ENCODE data around the gene SLC6A18. TPM values are rescaled to one million over a fixed set of nuclear protein-coding genes. Genes with fewer than 3 reads are reported as not detected.

Gene SLC6A18
- total RNA-seq, 1 experiment from 2014 or later = not detected

DNA sequence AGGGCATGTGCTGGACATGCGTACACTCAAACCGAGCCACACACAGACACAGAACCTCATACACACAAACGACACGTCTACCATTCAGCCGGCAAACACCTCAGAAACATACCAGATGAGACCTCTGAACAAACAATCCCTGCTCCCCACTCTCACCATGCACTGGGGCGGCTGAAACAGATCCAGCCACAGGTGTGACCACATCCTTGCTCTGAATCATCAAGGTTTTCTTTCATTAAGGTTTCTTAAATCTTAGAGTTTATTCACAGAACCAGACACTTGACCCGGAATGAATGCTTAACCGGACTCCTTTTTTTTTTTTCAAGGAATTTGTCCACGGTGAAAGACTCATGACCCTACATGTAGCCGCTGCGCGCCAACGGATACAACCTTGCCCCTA is 43.5 kb downstream of the SLC6A18 start:
- Histone ChIP-seq H3K4me1 (ENCODE audit: control insufficient read depth, insufficient read depth, low read length) (no peaks in the 10 kb centered on the region), H3K4me3 (ENCODE audit: low read depth in 2 of 2, low read length in 2 of 2) (no peak overlapping the region), H3K9me3 (ENCODE audit: control insufficient read depth, insufficient read depth, low read depth, low read length) (no peaks in the 10 kb centered on the region), H3K36me3 (ENCODE audit: control insufficient read depth, insufficient read depth, low read length) (no peaks in the 10 kb centered on the region), H3K27ac (ENCODE audit: low read length) (no peak overlapping the region), H3K27me3 (ENCODE audit: control insufficient read depth, insufficient read depth, low read length) (no peaks in the 10 kb centered on the region)
- ChIA-PET POLR2A (no interaction called here), CTCF (no interaction called here)
- DNase-seq (ENCODE audit: low read depth, low spot score) (no peak), ATAC-seq (no peak)
- intact Hi-C loops (cut with micrococcal nuclease; ENCODE audit: unreplicated experiment) (no loop called here), in situ Hi-C loops (cut with HindIII; ENCODE audit: low pct_unique_long_range_greater_than_20kb, low sequenced_read_pairs) (no loop called here)
- BruUV-seq (replicated peaks) = no TSS peak
- TF ChIP-seq, protein P1, sequence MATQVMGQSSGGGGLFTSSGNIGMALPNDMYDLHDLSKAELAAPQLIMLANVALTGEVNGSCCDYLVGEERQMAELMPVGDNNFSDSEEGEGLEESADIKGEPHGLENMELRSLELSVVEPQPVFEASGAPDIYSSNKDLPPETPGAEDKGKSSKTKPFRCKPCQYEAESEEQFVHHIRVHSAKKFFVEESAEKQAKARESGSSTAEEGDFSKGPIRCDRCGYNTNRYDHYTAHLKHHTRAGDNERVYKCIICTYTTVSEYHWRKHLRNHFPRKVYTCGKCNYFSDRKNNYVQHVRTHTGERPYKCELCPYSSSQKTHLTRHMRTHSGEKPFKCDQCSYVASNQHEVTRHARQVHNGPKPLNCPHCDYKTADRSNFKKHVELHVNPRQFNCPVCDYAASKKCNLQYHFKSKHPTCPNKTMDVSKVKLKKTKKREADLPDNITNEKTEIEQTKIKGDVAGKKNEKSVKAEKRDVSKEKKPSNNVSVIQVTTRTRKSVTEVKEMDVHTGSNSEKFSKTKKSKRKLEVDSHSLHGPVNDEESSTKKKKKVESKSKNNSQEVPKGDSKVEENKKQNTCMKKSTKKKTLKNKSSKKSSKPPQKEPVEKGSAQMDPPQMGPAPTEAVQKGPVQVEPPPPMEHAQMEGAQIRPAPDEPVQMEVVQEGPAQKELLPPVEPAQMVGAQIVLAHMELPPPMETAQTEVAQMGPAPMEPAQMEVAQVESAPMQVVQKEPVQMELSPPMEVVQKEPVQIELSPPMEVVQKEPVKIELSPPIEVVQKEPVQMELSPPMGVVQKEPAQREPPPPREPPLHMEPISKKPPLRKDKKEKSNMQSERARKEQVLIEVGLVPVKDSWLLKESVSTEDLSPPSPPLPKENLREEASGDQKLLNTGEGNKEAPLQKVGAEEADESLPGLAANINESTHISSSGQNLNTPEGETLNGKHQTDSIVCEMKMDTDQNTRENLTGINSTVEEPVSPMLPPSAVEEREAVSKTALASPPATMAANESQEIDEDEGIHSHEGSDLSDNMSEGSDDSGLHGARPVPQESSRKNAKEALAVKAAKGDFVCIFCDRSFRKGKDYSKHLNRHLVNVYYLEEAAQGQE (IDR thresholded peaks at IDR 0.05; ENCODE audit: insufficient read depth in 1 of 2, low read depth in 2 of 2, low read length in 1 of 2) = no peak
- TF ChIP-seq SIN3A (IDR thresholded peaks at IDR 0.05; ENCODE audit: borderline replicate concordance, insufficient read depth, low read depth, low read length) = no peak

DNA sequence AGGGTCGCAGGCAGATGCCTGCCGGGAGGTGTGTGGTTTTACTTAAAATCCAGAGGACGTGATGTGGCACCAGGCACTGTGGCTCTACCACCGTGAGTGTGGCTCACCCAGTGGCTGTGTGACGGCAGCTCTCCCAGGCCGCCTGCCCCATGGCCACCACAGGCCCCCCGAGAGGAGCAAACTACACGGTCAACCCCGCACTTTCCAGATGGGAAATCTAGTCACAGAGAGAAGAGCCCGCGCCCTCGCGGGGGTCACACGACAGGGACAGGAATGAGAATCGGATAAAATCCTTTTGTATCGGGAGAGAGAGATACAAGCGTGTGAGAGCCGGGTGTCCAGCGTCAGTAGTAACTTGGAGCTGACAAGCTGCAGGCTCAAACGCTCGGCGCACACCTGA is 45.2 kb downstream of the SLC6A18 start:
- no TSS peak for BruUV-seq (replicated peaks)
- Histone ChIP-seq H3K9me3 (ENCODE audit: control insufficient read depth, insufficient read depth, low read depth, low read length) (no peaks in the 10 kb centered on the region), H3K4me1 (ENCODE audit: control insufficient read depth, insufficient read depth, low read length) (no peaks in the 10 kb centered on the region), H3K36me3 (ENCODE audit: control insufficient read depth, insufficient read depth, low read length) (no peaks in the 10 kb centered on the region), H3K27me3 (ENCODE audit: control insufficient read depth, insufficient read depth, low read length) (no peaks in the 10 kb centered on the region), H3K27ac (ENCODE audit: low read length) (no peak overlapping the region), H3K4me3 (ENCODE audit: low read depth in 2 of 2, low read length in 2 of 2) (no peak overlapping the region)
- ChIA-PET CTCF (no interaction called here), POLR2A (no interaction called here)
- no peak for DNase-seq (ENCODE audit: low read depth, low spot score)
- no peak for ATAC-seq
- in situ Hi-C loops (cut with HindIII; ENCODE audit: low pct_unique_long_range_greater_than_20kb, low sequenced_read_pairs) (no loop called here), intact Hi-C loops (cut with micrococcal nuclease; ENCODE audit: unreplicated experiment) (no loop called here)
- TF ChIP-seq, protein P1 (IDR thresholded peaks at IDR 0.05; ENCODE audit: insufficient read depth in 1 of 2, low read depth in 2 of 2, low read length in 1 of 2) = no peak
- no peak for TF ChIP-seq SIN3A (IDR thresholded peaks at IDR 0.05; ENCODE audit: borderline replicate concordance, insufficient read depth, low read depth, low read length)
- TF ChIP-seq POLR2AphosphoS5 (IDR thresholded peaks at IDR 0.05; ENCODE audit: low read depth, low read length) = no peak
- TF ChIP-seq, protein P2, sequence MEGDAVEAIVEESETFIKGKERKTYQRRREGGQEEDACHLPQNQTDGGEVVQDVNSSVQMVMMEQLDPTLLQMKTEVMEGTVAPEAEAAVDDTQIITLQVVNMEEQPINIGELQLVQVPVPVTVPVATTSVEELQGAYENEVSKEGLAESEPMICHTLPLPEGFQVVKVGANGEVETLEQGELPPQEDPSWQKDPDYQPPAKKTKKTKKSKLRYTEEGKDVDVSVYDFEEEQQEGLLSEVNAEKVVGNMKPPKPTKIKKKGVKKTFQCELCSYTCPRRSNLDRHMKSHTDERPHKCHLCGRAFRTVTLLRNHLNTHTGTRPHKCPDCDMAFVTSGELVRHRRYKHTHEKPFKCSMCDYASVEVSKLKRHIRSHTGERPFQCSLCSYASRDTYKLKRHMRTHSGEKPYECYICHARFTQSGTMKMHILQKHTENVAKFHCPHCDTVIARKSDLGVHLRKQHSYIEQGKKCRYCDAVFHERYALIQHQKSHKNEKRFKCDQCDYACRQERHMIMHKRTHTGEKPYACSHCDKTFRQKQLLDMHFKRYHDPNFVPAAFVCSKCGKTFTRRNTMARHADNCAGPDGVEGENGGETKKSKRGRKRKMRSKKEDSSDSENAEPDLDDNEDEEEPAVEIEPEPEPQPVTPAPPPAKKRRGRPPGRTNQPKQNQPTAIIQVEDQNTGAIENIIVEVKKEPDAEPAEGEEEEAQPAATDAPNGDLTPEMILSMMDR (IDR thresholded peaks at IDR 0.05) = no peak

Data from Panc1 (cell line).